HCT116 (cell line): ENCODE measurements around the gene WASF2. TPM values are rescaled to one million over a fixed set of nuclear protein-coding genes. Genes with fewer than 3 reads are reported as not detected.

ENCODE experiments used
- ATAC-seq: fragments of 200-7000 bp; cut with Tn5 transposase; 2 replicates; pipeline ENCODE4 v1.9.1; 2020; ENCODE audit warnings: mild to moderate bottlenecking, moderate library complexity
- BruUV-seq: library from RNA; stranded (reverse); fragments of 400-500 nt; replicated peaks from 2 replicates; lab custom pipeline; 2021; lab: Mats Ljungman, UMichigan
- CTCF ChIA-PET: fragments of 300-600 bp; sonication (Branson Sonifier 250); formaldehyde crosslinking; loops from one replicate; lab custom pipeline; 2021; ENCODE audit warnings: antibody characterized with exemption; lab: Charles Lee
- POLR2A ChIA-PET: fragments of 300-600, 350-600 bp; sonication (Branson Sonifier 250); formaldehyde crosslinking; loops from one replicate; lab custom pipeline; 2021; ENCODE audit warnings: antibody characterized with exemption; lab: Charles Lee
- RAD21 ChIA-PET, 2 experiments: fragments of 300-600 bp; sonication (Branson Sonifier 250); formaldehyde crosslinking; loops; one replicate each; lab custom pipeline; 2023; ENCODE audit warnings: low total read pairs in 2 of 2; ENCODE audit not compliant: uncharacterized antibody in 2 of 2, unreplicated experiment in 2 of 2, low non-redundant PET in 1 of 2; lab: Charles Lee
- DNase-seq: peaks from one replicate; pipeline ENCODE4 v3.0.0-alpha.2; 2010; ENCODE audit warnings: low read depth, low spot score
- H2AFZ ChIP-seq: fragments of 200-600 bp; shearing (Covaris generic), sonication (generic); 2 replicates; pipeline ENCODE4 v1.6.1; 2017; ENCODE audit warnings: low read depth, mixed run types, mixed read lengths, antibody characterized with exemption, low read length; ENCODE audit not compliant: poor library complexity, severe bottlenecking
- H3K27ac ChIP-seq: 2 replicates; pipeline ENCODE4 v1.5.1; 2012; ENCODE audit warnings: low read depth, low read length
- H3K27me3 ChIP-seq: fragments of 200-600 bp; sonication (generic); 2 replicates; pipeline ENCODE4 v1.6.1; 2016; ENCODE audit warnings: mixed run types, low read length, mixed read lengths; ENCODE audit not compliant: insufficient read depth
- H3K36me3 ChIP-seq, 2 experiments: fragments of 200-500 bp in 1 of 2; fragments of 200-600 bp in 1 of 2; sonication (Bioruptor generic) in 1 of 2; sonication (generic) in 1 of 2; 2 replicates each; pipeline versions ENCODE4 v1.5.1 to v1.6.1; 2014 to 2016; ENCODE audit warnings: low read length in 2 of 2, inconsistent platforms in 1 of 2, mixed read lengths in 1 of 2, mixed run types in 1 of 2; ENCODE audit not compliant: insufficient read depth in 2 of 2, control insufficient read depth in 1 of 2
- H3K4me1 ChIP-seq, 2 experiments: fragments of 200-600 bp in 1 of 2; sonication (generic) in 1 of 2; 2 replicates each; pipeline versions ENCODE4 v1.5.1 to v1.6.1; 2012 to 2017; ENCODE audit warnings: low read length in 2 of 2, inconsistent platforms in 1 of 2, mild to moderate bottlenecking in 1 of 2, mixed read lengths in 1 of 2, mixed run types in 1 of 2, moderate library complexity in 1 of 2; ENCODE audit not compliant: insufficient read depth in 2 of 2, control insufficient read depth in 1 of 2
- H3K4me2 ChIP-seq: fragments of 200-600 bp; sonication (generic); 2 replicates; pipeline ENCODE4 v1.6.1; 2017; ENCODE audit warnings: mixed run types, low read length, mixed read lengths
- H3K4me3 ChIP-seq, 2 experiments: fragments of 200-600 bp in 1 of 2; sonication (generic) in 1 of 2; replicated peaks in 1 of 2; 2 replicates each; pipeline ENCODE4 v1.5.1; 2011 to 2016; ENCODE audit warnings: low read length in 2 of 2, control low read depth in 1 of 2, low read depth in 1 of 2, mild to moderate bottlenecking in 1 of 2, mixed read lengths in 1 of 2, mixed run types in 1 of 2
- H3K79me2 ChIP-seq: fragments of 200-600 bp; sonication (generic); 2 replicates; pipeline ENCODE4 v1.6.1; 2017; ENCODE audit warnings: mild to moderate bottlenecking, mixed run types, low read length, moderate library complexity, mixed read lengths; ENCODE audit not compliant: insufficient read depth
- H3K9ac ChIP-seq: fragments of 200-600 bp; sonication (generic); 2 replicates; pipeline ENCODE4 v1.6.1; 2016; ENCODE audit warnings: low read length, mixed read lengths
- H3K9me2 ChIP-seq: fragments of 200-600 bp; sonication (generic), shearing (Covaris generic); 2 replicates; pipeline ENCODE4 v1.6.1; 2017; ENCODE audit warnings: mixed run types, mild to moderate bottlenecking, moderate library complexity; ENCODE audit not compliant: insufficient read depth
- H3K9me3 ChIP-seq, 2 experiments: fragments of 200-500 bp in 1 of 2; fragments of 200-600 bp in 1 of 2; sonication (Bioruptor generic) in 1 of 2; sonication (generic) in 1 of 2; 2 replicates each; pipeline ENCODE4 v1.6.1; 2014 to 2017; ENCODE audit warnings: low read length in 2 of 2, mixed read lengths in 2 of 2, inconsistent platforms in 1 of 2, low read depth in 1 of 2, mild to moderate bottlenecking in 1 of 2, mixed run types in 1 of 2, moderate library complexity in 1 of 2; ENCODE audit not compliant: control insufficient read depth in 1 of 2, insufficient read depth in 1 of 2
- H4K20me1 ChIP-seq: fragments of 200-600 bp; sonication (generic), shearing (Covaris generic); 2 replicates; pipeline ENCODE4 v1.6.1; 2017; ENCODE audit warnings: mixed run types, mild to moderate bottlenecking, moderate library complexity; ENCODE audit not compliant: insufficient read depth
- CEBPB ChIP-seq: IDR thresholded peaks from 2 replicates; pipeline ENCODE4 v1.6.1; 2012; ENCODE audit warnings: low read depth
- POLR2A ChIP-seq: IDR thresholded peaks from 2 replicates; pipeline ENCODE4 v1.7.0; 2011; ENCODE audit warnings: borderline replicate concordance; ENCODE audit not compliant: insufficient read depth, insufficient read length; ENCODE audit errors: extremely low read depth
- REST ChIP-seq: IDR thresholded peaks from 2 replicates; pipeline ENCODE4 v1.6.1; 2012; ENCODE audit warnings: low read depth
- SRF ChIP-seq: IDR thresholded peaks from 2 replicates; pipeline ENCODE4 v1.6.1; 2012; ENCODE audit warnings: low read depth
- TCF7L2 ChIP-seq: IDR thresholded peaks from 2 replicates; pipeline ENCODE4 v1.7.0; 2011; ENCODE audit warnings: borderline replicate concordance, inconsistent platforms; ENCODE audit not compliant: insufficient read depth, insufficient read length; ENCODE audit errors: extremely low read depth
- intact Hi-C: fragments of 100-400 bp; cut with micrococcal nuclease; formaldehyde crosslinking; loops from 2 replicates; pipeline ENCODE4 v1.10.0; 2022
- total RNA-seq: library from RNA; stranded (reverse); gene quantifications from one replicate; pipeline ENCODE4 v1.2.1, GENCODE V29; 2021; ENCODE audit not compliant: unreplicated experiment
- TF ChIP-seq, protein P1 (sequence below): IDR thresholded peaks from 2 replicates; pipeline ENCODE4 v1.6.1; 2011; ENCODE audit warnings: mild to moderate bottlenecking, low read length, moderate library complexity; ENCODE audit not compliant: insufficient replicate concordance; ENCODE audit errors: extremely low read depth
- TF ChIP-seq, protein P2 (sequence below): IDR thresholded peaks from 2 replicates; pipeline ENCODE4 v1.6.1; 2012

WASF2 gene
- total RNA-seq, 1 experiment from 2014 or later: 111 TPM

DNA sequence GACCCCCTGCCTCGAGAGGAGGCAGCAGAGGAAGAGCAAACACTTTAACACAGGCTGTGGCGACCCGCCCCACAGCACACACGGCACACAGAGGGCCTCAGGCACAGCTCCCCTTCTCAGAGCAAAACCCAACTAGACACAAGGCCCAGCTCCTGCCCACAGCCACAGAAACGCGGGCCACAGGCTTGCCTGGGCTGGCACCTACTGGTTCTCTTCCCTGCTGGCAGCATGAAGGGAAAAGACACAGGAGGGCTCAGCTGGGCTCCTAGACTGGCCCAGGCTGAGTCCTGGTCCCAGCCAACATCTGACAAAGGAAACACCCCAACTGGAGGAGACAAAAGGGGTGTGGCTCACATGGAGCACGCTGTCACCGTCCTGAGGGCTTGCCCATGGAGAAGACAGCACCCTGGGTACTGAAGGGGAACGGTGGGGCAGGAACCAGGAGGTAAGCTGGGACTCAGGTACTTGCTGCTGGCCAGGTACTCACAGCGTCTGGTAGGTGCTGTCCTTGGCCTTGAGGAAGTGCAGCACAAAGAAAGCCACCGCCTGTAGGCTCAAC is 110.3 kb downstream of the WASF2 start:
- H2AFZ ChIP-seq: no peak overlapping the region
- RAD21 ChIA-PET: no interaction called here
- CTCF ChIA-PET: interaction anchor here (1.3 kb wide), 1 partner anchor 79 kb away, joined by 4 read pairs; no protein-coding TSS in a partner anchor

More for the DNA sequence above, 110.3 kb downstream of the WASF2 start:
- no peaks in the 10 kb centered on the region for H3K9me2 ChIP-seq
- H3K79me2 ChIP-seq: no peaks in the 10 kb centered on the region
- TF ChIP-seq, protein P1, sequence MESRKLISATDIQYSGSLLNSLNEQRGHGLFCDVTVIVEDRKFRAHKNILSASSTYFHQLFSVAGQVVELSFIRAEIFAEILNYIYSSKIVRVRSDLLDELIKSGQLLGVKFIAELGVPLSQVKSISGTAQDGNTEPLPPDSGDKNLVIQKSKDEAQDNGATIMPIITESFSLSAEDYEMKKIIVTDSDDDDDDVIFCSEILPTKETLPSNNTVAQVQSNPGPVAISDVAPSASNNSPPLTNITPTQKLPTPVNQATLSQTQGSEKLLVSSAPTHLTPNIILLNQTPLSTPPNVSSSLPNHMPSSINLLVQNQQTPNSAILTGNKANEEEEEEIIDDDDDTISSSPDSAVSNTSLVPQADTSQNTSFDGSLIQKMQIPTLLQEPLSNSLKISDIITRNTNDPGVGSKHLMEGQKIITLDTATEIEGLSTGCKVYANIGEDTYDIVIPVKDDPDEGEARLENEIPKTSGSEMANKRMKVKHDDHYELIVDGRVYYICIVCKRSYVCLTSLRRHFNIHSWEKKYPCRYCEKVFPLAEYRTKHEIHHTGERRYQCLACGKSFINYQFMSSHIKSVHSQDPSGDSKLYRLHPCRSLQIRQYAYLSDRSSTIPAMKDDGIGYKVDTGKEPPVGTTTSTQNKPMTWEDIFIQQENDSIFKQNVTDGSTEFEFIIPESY: no peak
- TF ChIP-seq REST: no peak
- TF ChIP-seq, protein P2, sequence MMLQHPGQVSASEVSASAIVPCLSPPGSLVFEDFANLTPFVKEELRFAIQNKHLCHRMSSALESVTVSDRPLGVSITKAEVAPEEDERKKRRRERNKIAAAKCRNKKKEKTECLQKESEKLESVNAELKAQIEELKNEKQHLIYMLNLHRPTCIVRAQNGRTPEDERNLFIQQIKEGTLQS: no peak
- TF ChIP-seq CEBPB: no peak
- no peak for TF ChIP-seq SRF
- no peak for TF ChIP-seq TCF7L2
- no peak for TF ChIP-seq POLR2A
- DNase-seq (no peak), ATAC-seq (no peak)
- H3K27me3 ChIP-seq: no peaks in the 10 kb centered on the region
- no peak overlapping the region for H3K4me3 ChIP-seq
- no peaks in the 10 kb centered on the region for H3K9me3 ChIP-seq
- POLR2A ChIA-PET: no interaction called here
- no peak overlapping the region; the same call in 1 of the 2 replicates for H3K27ac ChIP-seq
- H3K4me2 ChIP-seq: peak overlapping the region; percentile 51; the same call in 1 of the 2 replicates
- H3K36me3 ChIP-seq: no peaks in the 10 kb centered on the region
- H3K4me1 ChIP-seq: peaks cover 11 to 50% of the 10 kb centered on the region in 2 experiments
- no peak overlapping the region for H3K9ac ChIP-seq
- intact Hi-C loops: no loop called here
- BruUV-seq: no TSS peak
- H4K20me1 ChIP-seq: no peaks in the 10 kb centered on the region
